K562 (cell line): ENCODE data around the gene CNKSR1. TPM values are rescaled to one million over a fixed set of nuclear protein-coding genes. Genes with fewer than 3 reads are reported as not detected.

Source experiments
- ARID2 ChIP-seq: fragments of 450-650 bp; IDR thresholded peaks from 2 replicates; pipeline ENCODE4 v1.6.1; 2017; ENCODE audit warnings: antibody characterized with exemption, mild to moderate bottlenecking
- CHCHD3 ChIP-seq: fragments of 250-450 bp; sonication (Bioruptor Pico); IDR thresholded peaks from 2 replicates; pipeline ENCODE4 v2.1.2; 2022; ENCODE audit warnings: mild to moderate bottlenecking
- E2F4 ChIP-seq: sonication (generic); formaldehyde crosslinking; IDR thresholded peaks from 2 replicates; pipeline ENCODE4 v1.8.0; 2022; ENCODE audit warnings: mild to moderate bottlenecking, low read depth, missing genetic modification reagents
- EGR1 ChIP-seq: fragments of 450-650 bp; conservative IDR thresholded peaks from 2 replicates; pipeline ENCODE4 v1.6.1; 2017; ENCODE audit warnings: mild to moderate bottlenecking
- ETV1 ChIP-seq: fragments of 450-650 bp; conservative IDR thresholded peaks from 2 replicates; pipeline ENCODE4 v1.6.1; 2016; ENCODE audit warnings: missing genetic modification characterization, control low read depth, low read depth, missing compliant biosample characterization
- GTF2A2 ChIP-seq: IDR thresholded peaks from 2 replicates; pipeline ENCODE4 v1.6.1; 2016; ENCODE audit warnings: mild to moderate bottlenecking, missing genetic modification characterization, missing compliant biosample characterization
- JUND ChIP-seq, 2 experiments: IDR thresholded peaks; 2 replicates in 1 of 2; 3 replicates in 1 of 2; pipeline ENCODE4 v1.6.1; 2011; ENCODE audit warnings: borderline replicate concordance in 2 of 2, low read depth in 2 of 2, low read length in 2 of 2, improper control_type of control experiment in 1 of 2, missing biosample characterization in 1 of 2, missing genetic modification characterization in 1 of 2, missing genetic modification reagents in 1 of 2
- NCOA6 ChIP-seq: fragments of 450-650 bp; IDR thresholded peaks from 2 replicates; pipeline ENCODE4 v1.6.1; 2017; ENCODE audit warnings: mild to moderate bottlenecking
- RCOR1 ChIP-seq, 2 experiments: IDR thresholded peaks; 2 replicates each; pipeline ENCODE4 v1.6.1; 2012; ENCODE audit warnings: low read depth in 2 of 2, low read length in 2 of 2, borderline replicate concordance in 1 of 2, improper control_type of control experiment in 1 of 2
- SMARCE1 ChIP-seq: fragments of 450-650 bp; IDR thresholded peaks from 2 replicates; pipeline ENCODE4 v1.7.1; 2016; ENCODE audit warnings: mild to moderate bottlenecking
- TRIM28 ChIP-seq: fragments of 450-650 bp; IDR thresholded peaks from 2 replicates; pipeline ENCODE4 v1.6.1; 2017
- ZNF318 ChIP-seq, 2 experiments: fragments of 450-650 bp; IDR thresholded peaks; 2 replicates each; pipeline ENCODE4 v1.6.1; 2016; ENCODE audit warnings: mild to moderate bottlenecking in 2 of 2, borderline replicate concordance in 1 of 2, low read depth in 1 of 2, moderate library complexity in 1 of 2
- ZNF347 ChIP-seq: fragments of 450-650 bp; formaldehyde crosslinking; IDR thresholded peaks from 2 replicates; pipeline ENCODE4 v1.4.0; 2020; ENCODE audit warnings: low read depth, mild to moderate bottlenecking, moderate library complexity
- polyA plus RNA-seq, 8 experiments: library from polyadenylated mRNA; depleted of rRNA in 4 of 8; stranded (reverse) in 5 of 8; unstranded in 3 of 8; fragments of >200 nt; fragmentation: Nextera tagmentation in 2 of 8; fragmentation: Illumina TruSeq in 1 of 8; extraction: Ambion mirVana in 2 of 8; extraction: Trizol in 1 of 8; gene quantifications; 2 replicates each; pipeline versions ENCODE4 v1.2.1 to v1.2.3, GENCODE V29; 2011 to 2014; ENCODE audit warnings: inconsistent platforms in 1 of 8, missing spikeins in 1 of 8
- total RNA-seq, 7 experiments: library from RNA; depleted of rRNA in 6 of 7; stranded (reverse); fragments of >200 nt in 6 of 7; fragmentation: Illumina TruSeq in 2 of 7; extraction: Trizol in 2 of 7; gene quantifications; 2 replicates each; pipeline versions ENCODE4 v1.2.1 to v1.2.3, GENCODE V29; 2011 to 2021; ENCODE audit warnings: low replicate concordance in 1 of 7
- TF ChIP-seq, protein P1 (sequence below): IDR thresholded peaks from 2 replicates; pipeline ENCODE4 v1.6.1; 2016; ENCODE audit warnings: missing genetic modification characterization, missing compliant biosample characterization

CNKSR1 gene
- total and polyA plus RNA-seq, 9 of the 15 experiments (the other 6 are each of a cell fraction or from before 2014, with no cell fraction given) = 0.03 to 2.8 (median 1.1) TPM

DNA sequence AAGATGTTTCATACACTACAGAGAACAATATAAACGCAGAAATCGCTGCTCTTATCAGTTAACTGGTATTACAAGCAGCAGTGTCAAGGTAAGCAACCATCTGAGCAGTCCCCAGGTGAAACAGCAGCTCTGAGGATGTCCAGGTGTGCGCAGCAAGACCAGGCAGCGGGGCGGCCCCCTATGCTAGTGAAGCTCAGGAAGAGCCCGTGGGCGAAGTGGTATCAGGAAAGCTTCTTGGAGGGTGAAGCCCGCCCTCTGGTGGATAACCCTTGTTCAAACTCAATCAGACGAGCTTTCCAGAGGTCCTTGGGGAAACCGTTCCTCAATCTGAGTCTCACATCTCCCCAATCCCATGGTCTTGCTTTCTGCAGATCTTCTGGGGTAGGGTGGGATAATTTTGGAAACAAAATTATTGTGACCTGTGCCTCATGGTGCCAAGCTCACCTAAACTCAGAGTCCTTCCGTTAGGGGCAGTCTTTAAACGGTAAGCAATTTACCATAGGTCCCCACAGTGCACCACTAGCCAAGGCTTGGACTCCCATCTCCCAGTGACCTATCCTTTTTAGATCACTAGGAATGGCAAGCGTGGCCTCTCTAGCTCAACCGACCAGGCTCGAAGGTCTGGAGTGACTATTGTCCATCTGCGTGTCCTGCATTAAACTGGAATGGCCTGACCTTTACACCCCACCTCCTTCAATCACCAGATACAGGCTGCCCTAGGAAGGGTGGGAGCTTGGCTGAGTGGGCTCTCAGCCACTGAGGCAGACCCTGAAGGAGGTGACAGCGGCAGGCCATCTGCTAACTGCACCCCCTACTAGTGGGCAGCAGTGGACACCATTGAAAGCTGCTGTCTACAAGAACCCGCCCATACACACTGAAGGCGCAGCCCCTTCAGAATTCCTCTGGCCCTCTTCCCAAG is 32.0 kb upstream of the CNKSR1 start (continued):
- TF ChIP-seq, protein P1, sequence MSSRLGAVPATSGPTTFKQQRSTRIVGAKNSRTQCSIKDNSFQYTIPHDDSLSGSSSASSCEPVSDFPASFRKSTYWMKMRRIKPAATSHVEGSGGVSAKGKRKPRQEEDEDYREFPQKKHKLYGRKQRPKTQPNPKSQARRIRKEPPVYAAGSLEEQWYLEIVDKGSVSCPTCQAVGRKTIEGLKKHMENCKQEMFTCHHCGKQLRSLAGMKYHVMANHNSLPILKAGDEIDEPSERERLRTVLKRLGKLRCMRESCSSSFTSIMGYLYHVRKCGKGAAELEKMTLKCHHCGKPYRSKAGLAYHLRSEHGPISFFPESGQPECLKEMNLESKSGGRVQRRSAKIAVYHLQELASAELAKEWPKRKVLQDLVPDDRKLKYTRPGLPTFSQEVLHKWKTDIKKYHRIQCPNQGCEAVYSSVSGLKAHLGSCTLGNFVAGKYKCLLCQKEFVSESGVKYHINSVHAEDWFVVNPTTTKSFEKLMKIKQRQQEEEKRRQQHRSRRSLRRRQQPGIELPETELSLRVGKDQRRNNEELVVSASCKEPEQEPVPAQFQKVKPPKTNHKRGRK (tag) = no peak
- TF ChIP-seq RCOR1 (IDR thresholded peaks at IDR 0.05; ENCODE audit: borderline replicate concordance in 1 of 2, low read depth in 2 of 2, low read length in 2 of 2) (peak in 1 of 2 experiments; percentile 63; a peak in 1 of 4 replicates), E2F4 (no peak), JUND (IDR thresholded peaks at IDR 0.05; ENCODE audit: borderline replicate concordance, low read depth, low read length) (no peak; the same call in 1 of the 2 replicates), JUND (tag; IDR thresholded peaks at IDR 0.05; ENCODE audit: borderline replicate concordance, low read depth, low read length) (peak; percentile 48; the same call in 1 of the 3 replicates), NCOA6 (no peak), ZNF318 (IDR thresholded peaks at IDR 0.05; ENCODE audit: borderline replicate concordance in 1 of 2, low read depth in 1 of 2) (no peak), TRIM28 (no peak), EGR1 (peak; percentile 72), CHCHD3 (CRISPR knock-in tag) (no peak), ETV1 (tag) (peak; percentile 40; the same call in 1 of the 2 replicates), ARID2 (peak; percentile 95), SMARCE1 (no peak), GTF2A2 (tag) (no peak), ZNF347 (no peak)
